ENCODE data around the gene HEATR9. TPM values are rescaled to one million over a fixed set of nuclear protein-coding genes. Genes with fewer than 3 reads are reported as not detected.
"Not testable (repeated sequence)": the region's sequence is repeated elsewhere in the genome, so short reads cannot be mapped to it uniquely, and the experiment has no call there.

Gene HEATR9
- total RNA-seq, 2 donors from 2014 or later: 0.81 to 2.9 TPM

DNA sequence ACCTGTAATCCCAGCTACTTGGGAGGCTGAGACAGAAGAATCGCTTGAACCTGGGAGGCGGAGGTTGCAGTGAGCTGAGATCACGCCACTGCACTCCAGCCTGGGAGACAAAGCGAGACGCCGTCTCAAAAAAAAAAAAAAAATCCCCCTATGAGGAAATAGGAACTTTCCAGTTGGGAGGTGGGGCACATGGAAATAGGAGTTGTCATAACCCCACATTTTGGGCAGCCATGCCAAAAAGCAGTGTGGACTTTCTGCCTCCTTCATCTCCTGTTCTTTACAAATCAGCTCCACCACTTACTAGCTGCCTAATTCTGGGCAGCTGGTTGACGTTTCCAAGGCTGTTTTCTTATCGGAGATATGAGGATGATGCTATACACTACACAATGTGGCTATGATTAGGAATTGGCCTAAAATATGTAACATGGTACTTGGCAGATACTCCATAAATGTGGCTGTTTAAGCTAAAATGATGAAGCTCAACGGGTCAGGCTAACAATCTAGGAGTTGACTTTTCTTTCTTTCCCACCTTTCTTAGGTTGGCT is 33.0 kb upstream of the HEATR9 start:
- peak overlapping the region; percentile 60 for H3K4me3 Mint-ChIP-seq
- H3K4me1 Mint-ChIP-seq (ENCODE audit: low read depth in 2 of 2): peaks cover 48 to 61% of the 10 kb centered on the region in 2 donors
- no peaks in the 10 kb centered on the region for H3K36me3 Mint-ChIP-seq
- no peak for DNase-seq (ENCODE audit: low spot score)
- peak overlapping the region; percentile 89 for H3K27ac Mint-ChIP-seq
- H3K9me3 Mint-ChIP-seq: no peaks in the 10 kb centered on the region
- no peaks in the 10 kb centered on the region for H3K27me3 Mint-ChIP-seq
- ATAC-seq: no peak

DNA sequence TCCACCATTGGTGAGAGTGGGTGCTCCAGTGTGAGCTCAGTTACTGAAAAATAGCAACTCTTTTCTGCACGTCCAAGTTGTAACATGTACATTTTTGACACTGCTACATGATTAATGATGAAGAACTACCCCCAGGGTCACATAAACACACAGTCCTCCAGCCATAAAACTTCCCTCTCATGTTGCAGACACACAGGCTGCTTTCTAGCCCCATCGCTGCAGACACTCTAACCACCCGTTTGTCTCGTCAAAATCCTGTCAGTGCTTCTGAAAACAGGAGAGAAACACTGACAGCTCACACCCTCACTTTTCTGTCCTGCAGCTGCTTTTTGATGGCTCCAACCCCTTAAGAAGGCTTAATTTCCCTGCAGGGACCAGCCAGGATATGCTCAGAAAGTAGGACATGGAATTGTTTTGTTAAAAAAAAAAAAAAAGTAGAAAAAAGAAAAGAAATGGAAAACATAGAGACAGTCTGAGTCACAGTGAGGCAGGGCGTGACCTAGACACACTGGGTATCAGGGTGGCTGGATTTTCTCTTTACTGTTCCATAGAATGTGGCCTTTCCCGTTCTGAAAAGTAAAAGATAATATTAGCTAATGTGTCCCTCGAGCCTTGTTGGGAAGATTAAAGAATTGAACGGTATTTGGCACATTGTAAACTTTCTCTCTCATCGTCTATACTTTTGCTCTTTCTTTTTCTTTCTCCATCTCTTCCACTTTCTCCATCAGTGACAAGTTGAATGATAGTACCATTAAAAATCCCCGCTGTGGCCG is 32.2 kb upstream of the HEATR9 start:
- DNase-seq (ENCODE audit: low spot score): no peak
- peak overlapping the region; percentile 60 for H3K4me3 Mint-ChIP-seq
- H3K27ac Mint-ChIP-seq: peak overlapping the region; percentile 89
- H3K9me3 Mint-ChIP-seq: no peaks in the 10 kb centered on the region
- H3K36me3 Mint-ChIP-seq: no peaks in the 10 kb centered on the region
- no peak for ATAC-seq
- no peaks in the 10 kb centered on the region for H3K27me3 Mint-ChIP-seq
- H3K4me1 Mint-ChIP-seq (ENCODE audit: low read depth in 2 of 2): peaks cover 55 to 62% of the 10 kb centered on the region in 2 donors

GRCh38 chr17:35900280-35900679 is 31.6 kb upstream of the HEATR9 start:
- H3K4me1 Mint-ChIP-seq (ENCODE audit: low read depth in 2 of 2): peaks cover 61 to 67% of the 10 kb centered on the region in 2 donors

GRCh38 chr17:35898283-35899070 is 29.8 kb upstream of the HEATR9 start:
- no peak for DNase-seq (ENCODE audit: low spot score)
- Mint-ChIP-seq H3K27me3 (no peaks in the 10 kb centered on the region), H3K9me3 (no peaks in the 10 kb centered on the region), H3K27ac (peak overlapping the region; percentile 89), H3K36me3 (no peaks in the 10 kb centered on the region), H3K4me3 (peak overlapping the region; percentile 60), H3K4me1 (ENCODE audit: low read depth in 2 of 2) (peaks cover 72 to 78% of the 10 kb centered on the region in 2 donors)
- peak; percentile 41 to 67 for ATAC-seq

More at GRCh38 chr17:35900280-35900679, 31.6 kb upstream of the HEATR9 start:
- no peak for DNase-seq (ENCODE audit: low spot score)
- Mint-ChIP-seq H3K27me3 (no peaks in the 10 kb centered on the region), H3K9me3 (no peaks in the 10 kb centered on the region), H3K27ac (peak overlapping the region; percentile 89), H3K4me3 (peak overlapping the region; percentile 60), H3K36me3 (no peaks in the 10 kb centered on the region)
- no peak for ATAC-seq

DNA sequence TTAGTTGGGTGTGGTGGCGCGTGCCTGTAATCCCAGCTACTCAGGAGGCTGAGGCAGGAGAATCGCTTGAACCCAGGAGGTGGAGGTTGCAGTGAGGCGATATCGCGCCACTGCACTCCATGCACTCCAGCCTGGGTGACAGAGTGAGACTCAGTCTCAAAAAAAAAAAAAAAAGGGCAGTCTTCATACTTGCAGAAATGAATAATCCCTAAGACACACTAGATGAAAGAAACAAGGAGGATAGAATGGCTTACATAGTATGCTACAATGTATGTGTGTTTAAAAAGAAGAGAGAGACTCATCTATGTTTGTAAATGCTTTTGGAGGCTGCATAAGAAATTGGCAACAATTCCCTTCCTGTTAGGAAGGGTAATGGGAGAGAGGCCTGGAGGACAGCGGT is 29.1 kb upstream of the HEATR9 start:
- not testable (repeated sequence) for ATAC-seq
- Mint-ChIP-seq H3K27ac (peak overlapping the region; percentile 89), H3K4me1 (ENCODE audit: low read depth in 2 of 2) (peaks cover 75 to 79% of the 10 kb centered on the region in 2 donors)

GRCh38 chr17:35895636-35896587 is 27.2 kb upstream of the HEATR9 start:
- DNase-seq (ENCODE audit: low spot score): peak; percentile 86

More for the DNA sequence above, 29.1 kb upstream of the HEATR9 start:
- not testable (repeated sequence) for H3K36me3 Mint-ChIP-seq; H3K9me3 Mint-ChIP-seq; DNase-seq (ENCODE audit: low spot score); H3K27me3 Mint-ChIP-seq
- H3K4me3 Mint-ChIP-seq: peak overlapping the region; percentile 60

GRCh38 chr17:35894206-35894605 is 25.5 kb upstream of the HEATR9 start:
- DNase-seq (ENCODE audit: low spot score) (no peak), ATAC-seq (no peak)
- no peaks in the 10 kb centered on the region for H3K36me3 Mint-ChIP-seq
- no peaks in the 10 kb centered on the region for H3K27me3 Mint-ChIP-seq
- peak overlapping the region; percentile 85 to 91 for H3K27ac Mint-ChIP-seq
- H3K4me3 Mint-ChIP-seq: peak overlapping the region; percentile 21
- H3K4me1 Mint-ChIP-seq (ENCODE audit: low read depth in 2 of 2): peaks cover 76 to 81% of the 10 kb centered on the region in 2 donors
- H3K9me3 Mint-ChIP-seq: peaks cover 4% of the 10 kb centered on the region

More at GRCh38 chr17:35895636-35896587, 27.2 kb upstream of the HEATR9 start:
- peak; percentile 87 to 90 for ATAC-seq
- Mint-ChIP-seq H3K4me3 (peak overlapping the region; percentile 78), H3K27me3 (no peaks in the 10 kb centered on the region), H3K9me3 (peaks cover 4% of the 10 kb centered on the region), H3K4me1 (ENCODE audit: low read depth in 2 of 2) (peaks cover 77 to 81% of the 10 kb centered on the region in 2 donors), H3K27ac (peak overlapping the region; percentile 88 to 96), H3K36me3 (no peaks in the 10 kb centered on the region)

DNA sequence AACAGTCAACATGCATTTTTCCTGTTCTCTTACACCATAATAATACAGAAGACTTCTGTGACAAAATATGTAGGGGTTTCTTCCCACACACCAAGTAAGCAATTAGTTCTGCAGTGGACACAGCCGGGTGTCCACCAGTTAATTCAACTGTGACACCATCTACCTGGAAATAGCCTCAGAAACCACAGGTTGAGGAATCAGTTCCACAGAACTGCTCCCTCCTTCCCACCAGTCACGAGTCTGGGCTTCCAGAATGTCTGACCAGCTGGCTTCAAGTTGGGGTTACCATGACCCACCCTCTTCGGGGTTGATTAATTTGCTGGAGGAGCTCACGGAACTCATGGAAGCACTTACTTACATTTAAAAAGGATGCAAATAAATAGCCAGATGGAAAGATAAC is 25.1 kb upstream of the HEATR9 start:
- Mint-ChIP-seq H3K9me3 (peaks cover 4% of the 10 kb centered on the region), H3K4me3 (no peak overlapping the region), H3K27me3 (no peaks in the 10 kb centered on the region), H3K36me3 (no peaks in the 10 kb centered on the region), H3K4me1 (ENCODE audit: low read depth in 2 of 2) (peaks cover 76 to 81% of the 10 kb centered on the region in 2 donors), H3K27ac (peak overlapping the region; percentile 85 to 91)
- no peak for ATAC-seq
- DNase-seq (ENCODE audit: low spot score): no peak

DNA sequence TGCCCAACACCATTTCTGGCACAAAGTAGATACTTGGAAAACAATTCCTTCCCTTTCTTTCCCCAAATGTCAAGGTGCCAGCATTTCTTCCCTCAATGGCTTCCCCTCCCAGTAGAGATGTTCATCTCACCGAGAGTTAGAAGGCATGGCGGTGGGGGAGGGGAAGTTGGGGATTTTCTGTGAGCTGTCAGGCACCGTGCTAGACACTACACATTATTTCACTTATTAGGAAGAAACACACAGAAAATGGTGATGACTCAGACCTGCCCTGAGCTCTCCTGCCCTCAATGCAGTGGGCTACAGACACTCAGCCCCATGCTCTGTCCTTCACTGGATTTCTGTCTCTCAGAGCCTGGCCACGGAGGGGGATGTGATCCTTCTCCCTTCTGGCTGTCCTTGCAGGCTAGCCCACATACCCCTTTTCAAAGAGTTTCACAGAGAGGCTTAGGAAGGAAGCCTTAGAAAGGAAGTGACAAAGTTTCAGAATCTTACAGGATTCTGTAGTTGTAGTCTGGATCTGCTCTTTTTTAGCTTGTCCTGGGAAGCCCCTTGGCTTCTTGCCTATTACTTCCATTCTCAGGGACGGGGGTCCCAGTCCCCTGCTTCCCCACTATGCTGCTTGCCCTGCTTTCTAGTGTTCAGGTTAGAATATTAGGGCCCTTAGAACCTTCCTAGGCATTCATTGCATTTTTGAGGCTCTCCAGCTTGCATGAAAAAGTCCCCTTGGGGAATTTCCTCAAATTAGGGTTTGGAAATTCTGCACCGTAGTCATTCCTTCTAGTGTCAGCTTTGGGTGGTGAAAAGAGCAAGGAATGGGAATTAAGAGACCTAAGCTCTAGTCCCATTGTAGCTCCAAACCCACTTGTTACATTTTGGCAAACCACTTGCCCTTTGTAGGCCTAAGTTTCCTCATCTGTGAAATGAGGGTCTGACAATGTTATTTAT is 23.7 kb upstream of the HEATR9 start:
- Mint-ChIP-seq H3K27ac (peak overlapping the region; percentile 85 to 91), H3K4me3 (peak overlapping the region; percentile 78), H3K27me3 (no peaks in the 10 kb centered on the region), H3K4me1 (ENCODE audit: low read depth in 2 of 2) (peaks cover 74 to 76% of the 10 kb centered on the region in 2 donors), H3K36me3 (no peaks in the 10 kb centered on the region), H3K9me3 (peaks cover 4% of the 10 kb centered on the region)
- DNase-seq (ENCODE audit: low spot score) (peak; percentile 88), ATAC-seq (peak; percentile 51 to 61)

DNA sequence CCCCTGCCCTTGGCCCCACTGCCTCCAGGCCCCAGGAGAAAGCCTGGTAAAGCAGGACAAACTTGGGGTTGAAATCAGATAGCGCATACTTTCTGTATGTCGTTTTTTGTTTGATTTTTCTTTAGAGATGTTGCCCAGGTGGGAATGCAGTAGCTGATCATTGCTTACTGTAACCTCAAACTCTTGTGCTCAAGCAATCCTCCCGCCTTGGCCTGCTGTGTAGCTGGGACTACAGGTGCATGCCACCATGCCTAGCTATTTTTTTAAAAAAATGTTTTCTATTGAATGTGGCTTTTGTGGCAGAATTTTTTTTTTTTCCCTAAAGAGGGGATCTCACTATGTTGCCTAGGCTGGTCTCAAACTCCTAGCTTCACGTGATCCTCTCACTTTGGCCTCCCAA is 22.6 kb upstream of the HEATR9 start:
- H3K4me1 Mint-ChIP-seq (ENCODE audit: low read depth in 2 of 2): peaks cover 77 to 79% of the 10 kb centered on the region in 2 donors
- peak overlapping the region; percentile 75 for H3K4me3 Mint-ChIP-seq
- ATAC-seq (no peak), DNase-seq (ENCODE audit: low spot score) (no peak)
- H3K9me3 Mint-ChIP-seq: peaks cover 4% of the 10 kb centered on the region
- H3K27me3 Mint-ChIP-seq: no peaks in the 10 kb centered on the region
- no peaks in the 10 kb centered on the region for H3K36me3 Mint-ChIP-seq
- H3K27ac Mint-ChIP-seq: peak overlapping the region; percentile 85 to 91

DNA sequence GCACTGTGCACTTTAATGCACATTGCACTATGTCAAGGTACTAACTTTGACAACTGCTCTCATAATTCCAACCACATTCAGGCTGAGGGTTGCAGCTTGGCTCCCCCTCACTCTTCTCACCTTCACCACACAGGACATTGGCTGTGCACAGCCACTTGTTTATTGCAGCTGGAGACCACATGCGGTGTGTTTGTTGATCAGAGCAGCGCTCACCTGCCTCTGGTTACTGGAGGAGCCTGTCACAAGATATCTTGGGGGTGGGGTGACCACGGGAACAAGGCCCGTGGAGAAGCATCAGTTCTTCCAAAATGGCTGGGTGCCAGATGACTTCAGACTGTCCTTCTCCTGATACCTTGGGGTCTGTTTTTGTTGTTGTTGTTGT is 22.1 kb upstream of the HEATR9 start:
- ATAC-seq (peak; percentile 65 to 82), DNase-seq (ENCODE audit: low spot score) (peak; percentile 79)
- H3K27me3 Mint-ChIP-seq: no peaks in the 10 kb centered on the region
- H3K27ac Mint-ChIP-seq: peak overlapping the region; percentile 85 to 91
- H3K36me3 Mint-ChIP-seq: no peaks in the 10 kb centered on the region
- H3K9me3 Mint-ChIP-seq: peaks cover 4% of the 10 kb centered on the region
- peak overlapping the region; percentile 75 for H3K4me3 Mint-ChIP-seq
- peaks cover 72 to 74% of the 10 kb centered on the region in 2 donors for H3K4me1 Mint-ChIP-seq (ENCODE audit: low read depth in 2 of 2)
